SK-N-SH treated with all-trans-retinoic acid at 6 μM for 48 hours (cell line): ENCODE data around the gene GCN1.

ENCODE experiments used
- ATAC-seq: fragments of 200-7000 bp; cut with Tn5 transposase; 3 replicates; pipeline ENCODE4 v1.9.1; 2020; ENCODE audit warnings: mild to moderate bottlenecking, moderate library complexity
- ARNTL ChIP-seq: fragments of 450-650 bp; formaldehyde crosslinking; IDR thresholded peaks from 2 replicates; pipeline ENCODE4 v1.5.0; 2020; ENCODE audit warnings: low read depth, mild to moderate bottlenecking, moderate library complexity, borderline replicate concordance
- CSDC2 ChIP-seq: fragments of 250-450 bp; sonication (Bioruptor Pico); IDR thresholded peaks from 2 replicates; pipeline ENCODE4 v1.5.0; 2020; ENCODE audit warnings: mild to moderate bottlenecking, moderate library complexity
- ESRRG ChIP-seq: fragments of 250-450 bp; sonication (Bioruptor Pico); IDR thresholded peaks from 2 replicates; pipeline ENCODE4 v1.6.1; 2021; ENCODE audit warnings: mild to moderate bottlenecking
- GLIS3 ChIP-seq: fragments of 250-450 bp; sonication (Bioruptor Pico); IDR thresholded peaks from 2 replicates; pipeline ENCODE4 v1.5.0; 2020; ENCODE audit warnings: mild to moderate bottlenecking, moderate library complexity
- ISL1 ChIP-seq: fragments of 250-450 bp; sonication (Bioruptor Pico); IDR thresholded peaks from 2 replicates; pipeline ENCODE4 v2.1.2; 2022; ENCODE audit warnings: mild to moderate bottlenecking, moderate library complexity
- OSR1 ChIP-seq: fragments of 250-450 bp; sonication (Bioruptor Pico); IDR thresholded peaks from 2 replicates; pipeline ENCODE4 v1.8.0; 2022; ENCODE audit warnings: moderate library complexity, mild to moderate bottlenecking, inconsistent platforms
- POU6F1 ChIP-seq: fragments of 250-450 bp; sonication (Bioruptor Pico); IDR thresholded peaks from 2 replicates; pipeline ENCODE4 v1.8.0; 2021; ENCODE audit warnings: low read depth, mild to moderate bottlenecking, moderate library complexity, borderline replicate concordance
- PPARA ChIP-seq: fragments of 250-450 bp; sonication (Bioruptor Pico); IDR thresholded peaks from 2 replicates; pipeline ENCODE4 v1.5.0; 2020; ENCODE audit warnings: mild to moderate bottlenecking, borderline replicate concordance
- RARB ChIP-seq: fragments of 250-450 bp; sonication (Bioruptor Pico); IDR thresholded peaks from 2 replicates; pipeline ENCODE4 v1.8.0; 2021; ENCODE audit warnings: mild to moderate bottlenecking, moderate library complexity
- SNAI2 ChIP-seq: fragments of 250-450 bp; sonication (Bioruptor Pico); IDR thresholded peaks from 2 replicates; pipeline ENCODE4 v1.5.0; 2020; ENCODE audit warnings: mild to moderate bottlenecking, moderate library complexity
- TCF4 ChIP-seq: fragments of 250-450 bp; sonication (Bioruptor Pico); IDR thresholded peaks from 2 replicates; pipeline ENCODE4 v1.8.0; 2021; ENCODE audit warnings: mild to moderate bottlenecking, moderate library complexity, borderline replicate concordance
- TOX ChIP-seq: fragments of 250-450 bp; sonication (Bioruptor Pico); IDR thresholded peaks from 2 replicates; pipeline ENCODE4 v1.8.0; 2021; ENCODE audit warnings: mild to moderate bottlenecking, moderate library complexity, borderline replicate concordance
- TSHZ2 ChIP-seq: fragments of 250-450 bp; sonication (Bioruptor Pico); IDR thresholded peaks from 2 replicates; pipeline ENCODE4 v1.5.0; 2020; ENCODE audit warnings: mild to moderate bottlenecking, moderate library complexity
- ZC3H10 ChIP-seq: fragments of 250-450 bp; sonication (Bioruptor Pico); IDR thresholded peaks from 2 replicates; pipeline ENCODE4 v1.5.1; 2021; ENCODE audit warnings: mild to moderate bottlenecking, moderate library complexity
- ZFP3 ChIP-seq: fragments of 250-450 bp; sonication (Bioruptor Pico); IDR thresholded peaks from 2 replicates; pipeline ENCODE4 v1.5.0; 2020; ENCODE audit warnings: mild to moderate bottlenecking, moderate library complexity
- ZFP30 ChIP-seq: fragments of 450-650 bp; formaldehyde crosslinking; IDR thresholded peaks from 2 replicates; pipeline ENCODE4 v1.5.0; 2022; ENCODE audit warnings: mild to moderate bottlenecking, moderate library complexity
- ZNF565 ChIP-seq: fragments of 450-650 bp; formaldehyde crosslinking; conservative IDR thresholded peaks from 2 replicates; pipeline ENCODE4 v1.5.0; 2020; ENCODE audit warnings: low read depth, mild to moderate bottlenecking, moderate library complexity
- ZNF70 ChIP-seq: fragments of 450-650 bp; formaldehyde crosslinking; IDR thresholded peaks from 2 replicates; pipeline ENCODE4 v1.5.0; 2020; ENCODE audit warnings: mild to moderate bottlenecking, moderate library complexity
- ZNF8 ChIP-seq: fragments of 450-650 bp; formaldehyde crosslinking; IDR thresholded peaks from 2 replicates; pipeline ENCODE4 v1.5.0; 2020; ENCODE audit warnings: mild to moderate bottlenecking, moderate library complexity
- TF ChIP-seq, protein P1 (sequence below): fragments of 250-450 bp; sonication (Bioruptor Pico); IDR thresholded peaks from 2 replicates; pipeline ENCODE4 v1.5.1; 2021; ENCODE audit warnings: mild to moderate bottlenecking, moderate library complexity
- TF ChIP-seq, protein P2 (sequence below): fragments of 250-450 bp; sonication (Bioruptor Pico); IDR thresholded peaks from 2 replicates; pipeline ENCODE4 v1.5.1; 2020; ENCODE audit warnings: low read depth, mild to moderate bottlenecking, moderate library complexity

GCN1 gene

GRCh38 chr12:120142231-120142877, 52.2 kb downstream of the GCN1 start (continued):
- TF ChIP-seq TSHZ2 (CRISPR knock-in tag) = no peak
- TF ChIP-seq TCF4 = no peak
- TF ChIP-seq, all 23 proteins: peak for 0

DNA sequence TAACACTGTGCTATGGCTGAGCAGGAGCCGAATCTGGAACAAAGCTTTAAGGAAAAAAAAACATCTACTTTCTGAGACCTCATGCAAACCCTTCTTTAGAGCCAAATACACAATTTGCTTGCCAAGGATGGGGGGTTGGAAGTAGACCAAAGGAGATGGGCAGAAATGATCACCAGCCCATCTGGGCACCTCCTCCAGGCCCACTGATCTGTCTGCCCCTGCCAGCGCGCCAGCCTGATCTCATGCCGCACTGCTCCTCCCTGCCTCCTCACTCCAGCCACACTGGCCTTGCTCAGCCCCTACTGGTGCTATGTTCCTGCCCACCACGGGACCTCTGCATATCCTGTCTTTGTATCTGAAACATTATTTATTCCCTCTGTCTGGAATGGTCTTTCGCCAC, 53.2 kb downstream of the GCN1 start:
- ATAC-seq = no peak
- TF ChIP-seq ISL1 (CRISPR knock-in tag) = no peak
- no peak for TF ChIP-seq RARB (CRISPR knock-in tag)
- TF ChIP-seq POU6F1 (CRISPR knock-in tag) = no peak
- no peak for TF ChIP-seq GLIS3 (CRISPR knock-in tag)
- TF ChIP-seq ESRRG = no peak
- no peak for TF ChIP-seq PPARA
- no peak for TF ChIP-seq TOX (CRISPR knock-in tag)

DNA sequence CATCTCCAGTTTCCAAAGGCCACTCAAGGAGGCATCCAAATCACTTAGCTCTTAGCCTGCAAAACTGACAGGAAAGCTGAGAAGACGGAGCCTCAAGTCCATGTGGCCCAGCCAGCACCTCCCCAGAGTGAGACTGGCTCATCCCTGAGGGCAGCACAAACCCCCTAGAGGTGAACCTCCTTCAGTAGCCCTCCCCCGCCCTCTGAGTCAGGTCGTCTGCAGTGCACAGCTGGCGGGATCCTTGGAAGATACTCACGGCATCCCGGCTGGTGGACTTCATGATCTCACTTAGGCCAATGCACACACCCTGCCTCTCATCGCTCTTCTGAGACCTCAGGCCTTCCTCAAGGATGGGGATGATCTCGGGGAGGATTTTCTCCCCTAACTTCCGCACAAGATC, 53.9 kb downstream of the GCN1 start:
- ATAC-seq = no peak
- no peak for TF ChIP-seq ZNF565 (CRISPR knock-in tag)
- TF ChIP-seq, protein P1, sequence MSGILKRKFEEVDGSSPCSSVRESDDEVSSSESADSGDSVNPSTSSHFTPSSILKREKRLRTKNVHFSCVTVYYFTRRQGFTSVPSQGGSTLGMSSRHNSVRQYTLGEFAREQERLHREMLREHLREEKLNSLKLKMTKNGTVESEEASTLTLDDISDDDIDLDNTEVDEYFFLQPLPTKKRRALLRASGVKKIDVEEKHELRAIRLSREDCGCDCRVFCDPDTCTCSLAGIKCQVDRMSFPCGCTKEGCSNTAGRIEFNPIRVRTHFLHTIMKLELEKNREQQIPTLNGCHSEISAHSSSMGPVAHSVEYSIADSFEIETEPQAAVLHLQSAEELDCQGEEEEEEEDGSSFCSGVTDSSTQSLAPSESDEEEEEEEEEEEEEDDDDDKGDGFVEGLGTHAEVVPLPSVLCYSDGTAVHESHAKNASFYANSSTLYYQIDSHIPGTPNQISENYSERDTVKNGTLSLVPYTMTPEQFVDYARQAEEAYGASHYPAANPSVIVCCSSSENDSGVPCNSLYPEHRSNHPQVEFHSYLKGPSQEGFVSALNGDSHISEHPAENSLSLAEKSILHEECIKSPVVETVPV (CRISPR knock-in tag) = no peak
- no peak for TF ChIP-seq SNAI2 (CRISPR knock-in tag)
- no peak for TF ChIP-seq ISL1 (CRISPR knock-in tag)
- TF ChIP-seq ZFP30 (CRISPR knock-in tag) = no peak
- TF ChIP-seq ESRRG = no peak
- TF ChIP-seq POU6F1 (CRISPR knock-in tag) = no peak
- no peak for TF ChIP-seq PPARA
- no peak for TF ChIP-seq ZNF70

DNA sequence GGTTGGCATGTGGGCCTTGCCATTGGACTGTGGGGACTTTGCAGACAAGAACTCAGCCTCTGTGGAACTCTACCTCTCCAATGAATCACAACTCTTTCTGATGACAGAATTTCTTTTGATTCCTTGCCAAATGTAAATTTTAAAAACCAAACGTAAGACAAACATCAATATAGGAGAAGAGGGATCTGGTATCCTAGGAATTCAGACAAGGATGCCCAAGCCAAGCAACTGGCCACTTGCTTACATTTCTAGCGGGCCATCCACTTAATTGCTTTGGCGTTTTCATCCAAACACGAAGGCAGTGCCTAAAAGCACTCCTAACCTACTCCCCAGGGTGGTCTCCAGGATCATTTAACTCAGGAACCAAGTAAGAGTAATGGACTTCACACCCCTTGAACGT, 54.6 kb downstream of the GCN1 start:
- no peak for TF ChIP-seq OSR1
- TF ChIP-seq, protein P2, sequence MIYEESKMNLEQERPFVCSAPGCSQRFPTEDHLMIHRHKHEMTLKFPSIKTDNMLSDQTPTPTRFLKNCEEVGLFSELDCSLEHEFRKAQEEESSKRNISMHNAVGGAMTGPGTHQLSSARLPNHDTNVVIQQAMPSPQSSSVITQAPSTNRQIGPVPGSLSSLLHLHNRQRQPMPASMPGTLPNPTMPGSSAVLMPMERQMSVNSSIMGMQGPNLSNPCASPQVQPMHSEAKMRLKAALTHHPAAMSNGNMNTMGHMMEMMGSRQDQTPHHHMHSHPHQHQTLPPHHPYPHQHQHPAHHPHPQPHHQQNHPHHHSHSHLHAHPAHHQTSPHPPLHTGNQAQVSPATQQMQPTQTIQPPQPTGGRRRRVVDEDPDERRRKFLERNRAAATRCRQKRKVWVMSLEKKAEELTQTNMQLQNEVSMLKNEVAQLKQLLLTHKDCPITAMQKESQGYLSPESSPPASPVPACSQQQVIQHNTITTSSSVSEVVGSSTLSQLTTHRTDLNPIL = no peak
- TF ChIP-seq ZFP3 (CRISPR knock-in tag) = no peak
- TF ChIP-seq TCF4 = no peak
- TF ChIP-seq SNAI2 (CRISPR knock-in tag) = no peak
- TF ChIP-seq ARNTL (CRISPR knock-in tag) = no peak
- no peak for TF ChIP-seq GLIS3 (CRISPR knock-in tag)
- TF ChIP-seq, protein P1 (CRISPR knock-in tag) = no peak
- TF ChIP-seq CSDC2 (CRISPR knock-in tag) = no peak
- no peak for TF ChIP-seq ZNF70
- TF ChIP-seq ISL1 (CRISPR knock-in tag) = no peak
- TF ChIP-seq POU6F1 (CRISPR knock-in tag) = no peak
- no peak for TF ChIP-seq ZC3H10 (CRISPR knock-in tag)
- TF ChIP-seq ZNF8 (CRISPR knock-in tag) = no peak
- ATAC-seq = no peak; the same call in 2 of the 3 replicates
